Peyer's patch (tissue), 4 donors: ENCODE measurements around the gene COPG1. TPM values are rescaled to one million over a fixed set of nuclear protein-coding genes. Genes with fewer than 3 reads are reported as not detected.

Experiments
- DNase-seq, 3 donors: peaks; one replicate each; pipeline ENCODE4 v3.0.0-alpha.2; 2017 to 2019
- H3K27ac ChIP-seq, 4 donors: fragments of 200-600 bp; sonication (generic); one replicate each; pipeline ENCODE4 v1.5.1; 2016 to 2019
- H3K27me3 ChIP-seq, 2 donors: fragments of 200-600 bp; sonication (generic); one replicate each; pipeline ENCODE4 v1.5.1; 2019
- H3K36me3 ChIP-seq, 3 donors: fragments of 200-600 bp; sonication (generic); one replicate each; pipeline ENCODE4 v1.5.1; 2016 to 2019
- H3K4me1 ChIP-seq, 4 donors: fragments of 200-600 bp; sonication (generic); one replicate each; pipeline ENCODE4 v1.5.1; 2016 to 2019
- H3K4me3 ChIP-seq, 4 donors: fragments of 200-600 bp; sonication (generic); 1 replicate in 3 of 4; 2 replicates in 1 of 4; pipeline ENCODE4 v1.5.1; 2016 to 2019; ENCODE audit warnings: mild to moderate bottlenecking in 1 of 4
- H3K9me3 ChIP-seq, 4 donors: fragments of 200-600 bp; sonication (generic); one replicate each; pipeline ENCODE4 v1.5.1; 2016 to 2019; ENCODE audit warnings: mild to moderate bottlenecking in 1 of 4
- POLR2A ChIP-seq, 2 donors: fragments of 450-650 bp; IDR thresholded peaks; one replicate each; pipeline ENCODE4 v1.5.1; 2017; ENCODE audit warnings: antibody characterized with exemption in 2 of 2, mild to moderate bottlenecking in 2 of 2, moderate library complexity in 2 of 2
- total RNA-seq, 4 donors: library from RNA; depleted of rRNA; stranded (reverse); fragments of >200 nt; gene quantifications; one replicate each; pipeline ENCODE4 v1.1.0, GENCODE V29; 2016
- TF ChIP-seq, protein P1 (sequence below), 6 experiments: fragments of 450-650 bp in 4 of 6; fragments of 200-600 bp in 2 of 6; sonication (generic) in 1 of 6; IDR thresholded peaks; one replicate each; pipeline ENCODE4 v1.5.1; 2017 to 2019; ENCODE audit warnings: antibody characterized with exemption in 6 of 6, mild to moderate bottlenecking in 3 of 6, moderate library complexity in 1 of 6

The COPG1 gene
- total RNA-seq, 4 donors from 2014 or later: 120 to 220 (median 176) TPM

DNA sequence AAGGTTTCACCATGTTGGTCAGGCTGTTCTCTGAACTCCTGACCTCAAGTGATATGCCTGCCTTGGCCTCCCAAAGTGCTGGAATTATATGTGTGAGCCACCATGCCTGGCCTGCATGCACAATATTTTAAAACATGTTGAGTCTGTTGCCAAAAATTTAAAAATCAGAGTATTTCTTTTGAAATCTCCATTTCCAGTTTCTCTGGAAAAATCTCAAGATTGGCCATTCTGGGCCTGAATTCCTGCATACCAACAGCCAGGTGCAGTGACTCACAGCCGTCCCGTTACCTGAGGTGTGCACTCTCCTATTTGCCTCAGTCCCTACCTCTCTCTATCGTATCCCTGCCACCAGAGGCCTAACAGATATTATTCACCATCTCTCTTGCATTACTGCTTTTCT is 15.0 kb upstream of the COPG1 start:
- no peaks in the 10 kb centered on the region for H3K4me1 ChIP-seq
- H3K4me3 ChIP-seq: no peak overlapping the region
- DNase-seq: no peak
- no peaks in the 10 kb centered on the region for H3K36me3 ChIP-seq
- no peaks in the 10 kb centered on the region for H3K27me3 ChIP-seq
- no peaks in the 10 kb centered on the region for H3K9me3 ChIP-seq
- TF ChIP-seq POLR2A (IDR thresholded peaks at IDR 0.05): no peak
- TF ChIP-seq, protein P1, sequence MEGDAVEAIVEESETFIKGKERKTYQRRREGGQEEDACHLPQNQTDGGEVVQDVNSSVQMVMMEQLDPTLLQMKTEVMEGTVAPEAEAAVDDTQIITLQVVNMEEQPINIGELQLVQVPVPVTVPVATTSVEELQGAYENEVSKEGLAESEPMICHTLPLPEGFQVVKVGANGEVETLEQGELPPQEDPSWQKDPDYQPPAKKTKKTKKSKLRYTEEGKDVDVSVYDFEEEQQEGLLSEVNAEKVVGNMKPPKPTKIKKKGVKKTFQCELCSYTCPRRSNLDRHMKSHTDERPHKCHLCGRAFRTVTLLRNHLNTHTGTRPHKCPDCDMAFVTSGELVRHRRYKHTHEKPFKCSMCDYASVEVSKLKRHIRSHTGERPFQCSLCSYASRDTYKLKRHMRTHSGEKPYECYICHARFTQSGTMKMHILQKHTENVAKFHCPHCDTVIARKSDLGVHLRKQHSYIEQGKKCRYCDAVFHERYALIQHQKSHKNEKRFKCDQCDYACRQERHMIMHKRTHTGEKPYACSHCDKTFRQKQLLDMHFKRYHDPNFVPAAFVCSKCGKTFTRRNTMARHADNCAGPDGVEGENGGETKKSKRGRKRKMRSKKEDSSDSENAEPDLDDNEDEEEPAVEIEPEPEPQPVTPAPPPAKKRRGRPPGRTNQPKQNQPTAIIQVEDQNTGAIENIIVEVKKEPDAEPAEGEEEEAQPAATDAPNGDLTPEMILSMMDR (IDR thresholded peaks at IDR 0.05): no peak
- H3K27ac ChIP-seq: peak overlapping the region in 2 of 4 donors; percentile 42 to 44

DNA sequence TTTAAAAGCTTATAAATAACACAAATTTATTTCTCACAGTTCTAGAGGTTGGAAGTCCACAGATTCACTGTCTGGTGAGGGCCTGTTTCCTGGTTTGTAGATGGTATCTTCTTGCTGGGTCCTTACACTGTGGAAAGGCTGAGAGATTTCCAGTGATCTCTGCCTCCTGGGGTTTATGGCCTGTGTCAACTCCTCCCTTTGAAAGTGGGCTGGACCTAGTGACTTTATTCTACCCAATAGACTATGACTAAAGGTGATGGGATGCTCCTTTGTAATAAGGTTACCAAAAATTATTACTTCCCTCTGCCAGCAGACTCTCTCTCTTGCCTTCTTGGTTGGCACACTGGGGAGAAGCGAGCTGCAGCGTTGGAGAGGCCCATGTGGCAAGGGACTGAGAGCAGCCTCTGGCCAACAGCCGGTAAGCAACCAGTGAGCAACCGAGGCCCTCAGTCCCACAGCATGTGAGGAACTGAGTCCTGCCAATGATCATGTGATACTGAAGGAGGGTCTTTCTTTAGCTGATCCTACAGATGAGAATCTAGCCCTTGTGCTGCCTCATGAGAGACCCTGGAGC is 14.0 kb upstream of the COPG1 start:
- TF ChIP-seq, protein P1 (IDR thresholded peaks at IDR 0.05): no peak
- no peak for TF ChIP-seq POLR2A (IDR thresholded peaks at IDR 0.05)
- H3K9me3 ChIP-seq: no peaks in the 10 kb centered on the region
- H3K4me3 ChIP-seq: no peak overlapping the region
- H3K27ac ChIP-seq: peak overlapping the region in 1 of 4 donors; percentile 44
- H3K4me1 ChIP-seq: no peaks in the 10 kb centered on the region
- no peak for DNase-seq
- H3K36me3 ChIP-seq: no peaks in the 10 kb centered on the region
- no peaks in the 10 kb centered on the region for H3K27me3 ChIP-seq

DNA sequence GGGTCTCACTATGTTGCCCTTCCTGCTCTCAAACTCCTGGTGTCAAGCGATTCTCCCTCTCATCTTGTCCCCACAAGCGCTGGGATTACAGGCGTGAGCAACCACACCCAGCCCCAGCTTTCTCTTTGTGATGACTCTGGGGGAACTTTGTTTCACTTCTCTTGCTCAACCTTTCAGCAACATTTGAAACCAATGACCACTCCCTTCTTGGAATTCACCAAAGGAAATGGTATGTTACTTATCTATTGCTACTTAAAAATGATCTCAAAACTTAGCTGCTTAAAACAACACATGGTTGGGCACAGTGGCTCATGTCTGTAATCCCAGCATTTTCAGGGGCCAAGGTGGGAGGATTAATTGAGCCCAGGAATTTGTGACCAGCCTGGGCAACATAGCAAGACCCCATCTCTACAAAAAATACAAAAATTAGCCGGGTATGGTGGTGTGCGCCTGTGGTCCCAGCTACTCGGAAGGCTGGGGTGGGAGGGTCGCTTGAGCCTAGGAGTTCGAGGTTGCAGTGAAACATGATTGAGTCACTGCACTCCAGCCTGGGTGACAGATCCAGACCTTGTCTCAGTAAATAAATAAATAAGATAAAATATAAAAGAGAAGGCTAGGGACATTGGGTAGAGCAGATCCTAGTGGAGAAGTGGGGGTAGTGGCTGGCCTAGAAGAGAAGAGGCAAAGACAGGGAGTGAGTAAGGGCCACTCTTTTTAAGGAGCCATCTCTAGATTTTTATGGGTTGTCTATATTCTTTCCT is 10.3 kb upstream of the COPG1 start:
- no peaks in the 10 kb centered on the region for H3K27me3 ChIP-seq
- H3K9me3 ChIP-seq: no peaks in the 10 kb centered on the region
- no peaks in the 10 kb centered on the region for H3K36me3 ChIP-seq
- no peaks in the 10 kb centered on the region for H3K4me1 ChIP-seq
- no peak for TF ChIP-seq POLR2A (IDR thresholded peaks at IDR 0.05)
- TF ChIP-seq, protein P1 (IDR thresholded peaks at IDR 0.05): no peak
- no peak overlapping the region for H3K4me3 ChIP-seq
- peak in 1 of 3 donors; percentile 57 for DNase-seq
- no peak overlapping the region for H3K27ac ChIP-seq

DNA sequence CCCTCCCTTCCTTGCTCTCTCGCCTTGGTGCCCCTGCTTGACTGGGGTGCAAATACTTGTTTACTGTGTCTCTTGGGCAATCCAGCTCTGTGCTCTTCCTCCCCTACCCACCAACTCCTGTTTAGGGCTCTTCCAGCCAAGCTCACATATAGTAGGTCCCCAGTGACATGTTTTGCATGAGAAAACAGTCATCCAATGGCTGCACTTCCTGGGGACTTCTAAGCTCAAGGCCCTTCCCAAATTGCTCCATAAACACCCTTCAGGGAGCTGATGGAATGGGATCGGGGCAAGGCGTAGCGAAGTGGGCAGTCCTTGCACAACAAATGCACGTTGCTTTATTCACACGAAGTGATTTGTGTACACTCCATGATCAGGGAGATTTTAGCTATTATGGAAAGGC is 9.4 kb upstream of the COPG1 start:
- no peak overlapping the region for H3K27ac ChIP-seq

DNA sequence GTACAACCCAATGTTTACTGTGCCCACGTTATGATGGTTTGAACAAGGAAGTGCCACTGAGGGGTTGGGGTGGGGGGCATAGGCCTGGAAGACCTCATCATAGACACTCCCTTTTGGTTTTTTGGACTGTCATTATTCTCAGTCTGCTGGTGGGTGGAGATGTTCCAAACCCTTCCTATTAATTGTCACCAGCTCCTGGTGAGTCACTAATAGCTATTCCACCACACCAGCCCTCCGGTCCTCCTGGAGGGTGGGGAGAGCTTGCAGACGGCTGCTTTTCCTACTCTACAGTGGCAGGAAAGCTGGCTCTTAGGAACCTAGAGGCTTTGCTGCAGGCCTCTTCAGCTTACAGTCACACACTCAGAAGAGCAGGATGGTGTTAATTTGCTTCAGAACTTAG is 9.0 kb upstream of the COPG1 start:
- Histone ChIP-seq H3K4me3 (no peak overlapping the region), H3K36me3 (no peaks in the 10 kb centered on the region), H3K27ac (no peak overlapping the region), H3K4me1 (peaks cover 0 to 5% (median 0%) of the 10 kb centered on the region in 4 donors), H3K9me3 (no peaks in the 10 kb centered on the region), H3K27me3 (no peaks in the 10 kb centered on the region)
- TF ChIP-seq, protein P1 (IDR thresholded peaks at IDR 0.05): no peak
- TF ChIP-seq POLR2A (IDR thresholded peaks at IDR 0.05): no peak
- no peak for DNase-seq

More for the DNA sequence above, 9.4 kb upstream of the COPG1 start:
- H3K9me3 ChIP-seq: no peaks in the 10 kb centered on the region
- no peaks in the 10 kb centered on the region for H3K27me3 ChIP-seq
- TF ChIP-seq, protein P1 (IDR thresholded peaks at IDR 0.05): no peak
- TF ChIP-seq POLR2A (IDR thresholded peaks at IDR 0.05): no peak
- no peak for DNase-seq
- H3K36me3 ChIP-seq: no peaks in the 10 kb centered on the region
- no peak overlapping the region for H3K4me3 ChIP-seq
- H3K4me1 ChIP-seq: peaks cover 0 to under 1% (median 0%) of the 10 kb centered on the region in 4 donors
